ENCODE results near the gene ZFAND3.
"Not testable (repeated sequence)": the region's sequence is repeated elsewhere in the genome, so short reads cannot be mapped to it uniquely, and the experiment has no call there.

ZFAND3 gene

GRCh38 chr6:38103921-38104320 lies 284.4 kb downstream of the ZFAND3 start:
- DNase-seq, result no peak

- DNase-seq, result no peak
Observed at GRCh38 chr6:38105066-38105465, 285.5 kb downstream of the ZFAND3 start.

- no peak for DNase-seq
Observed at GRCh38 chr6:38107073-38107472, 287.5 kb downstream of the ZFAND3 start.

GRCh38 chr6:38110481-38110971 lies 291.0 kb downstream of the ZFAND3 start:
- peak; percentile 97 for DNase-seq

- no peak for DNase-seq
Observed at GRCh38 chr6:38112181-38112580, 292.7 kb downstream of the ZFAND3 start.

GRCh38 chr6:38113825-38114576 lies 294.5 kb downstream of the ZFAND3 start:
- peak; percentile 94 for DNase-seq

GRCh38 chr6:38114976-38115625 lies 295.6 kb downstream of the ZFAND3 start:
- DNase-seq, result no peak

GRCh38 chr6:38115626-38116008 lies 296.1 kb downstream of the ZFAND3 start:
- DNase-seq, result no peak

- no peak for DNase-seq
Observed at GRCh38 chr6:38116248-38116647, 296.7 kb downstream of the ZFAND3 start.

GRCh38 chr6:38117281-38117680 lies 297.8 kb downstream of the ZFAND3 start:
- DNase-seq, result no peak

GRCh38 chr6:38118791-38119365 lies 299.4 kb downstream of the ZFAND3 start:
- no peak for DNase-seq

GRCh38 chr6:38119516-38119915 lies 300.0 kb downstream of the ZFAND3 start:
- DNase-seq, result no peak

GRCh38 chr6:38124224-38124926 lies 304.8 kb downstream of the ZFAND3 start:
- not testable (repeated sequence) for DNase-seq

- DNase-seq, result no peak
Observed at GRCh38 chr6:38127284-38127683, 307.8 kb downstream of the ZFAND3 start.

GRCh38 chr6:38131527-38131965 lies 312.0 kb downstream of the ZFAND3 start:
- no peak for DNase-seq

GRCh38 chr6:38133932-38134703 lies 314.6 kb downstream of the ZFAND3 start:
- DNase-seq, result no peak

GRCh38 chr6:38134704-38135088 lies 315.2 kb downstream of the ZFAND3 start:
- no peak for DNase-seq

- no peak for DNase-seq
Observed at GRCh38 chr6:38136547-38136946, 317.0 kb downstream of the ZFAND3 start.

GRCh38 chr6:38137608-38138265 lies 318.2 kb downstream of the ZFAND3 start:
- no peak for DNase-seq

GRCh38 chr6:38138374-38138773 lies 318.8 kb downstream of the ZFAND3 start:
- DNase-seq, result no peak

GRCh38 chr6:38141085-38141484 lies 321.6 kb downstream of the ZFAND3 start:
- DNase-seq, result no peak

- DNase-seq, result no peak
Observed at GRCh38 chr6:38141716-38142115, 322.2 kb downstream of the ZFAND3 start.
